D721Med (cell line): ENCODE data around the gene UBE2G1.
"Not testable (repeated sequence)": the region's sequence is repeated elsewhere in the genome, so short reads cannot be mapped to it uniquely, and the experiment has no call there.

Source experiments
- DNase-seq: peaks from one replicate; pipeline ENCODE4 v3.0.0; 2011; ENCODE audit warnings: low spot score; ENCODE audit not compliant: insufficient read length
- FAIRE-seq: peaks from 2 replicates; lab custom pipeline; 2011; peaks lifted over from hg19 to GRCh38; lab: Jason Lieb, UNC
- TF ChIP-seq, protein P1 (sequence below): IDR thresholded peaks from 2 replicates; pipeline ENCODE4 v1.5.1; 2012; ENCODE audit warnings: mild to moderate bottlenecking, control low read depth; ENCODE audit not compliant: insufficient read depth; ENCODE audit errors: missing control alignments

UBE2G1 gene

DNA sequence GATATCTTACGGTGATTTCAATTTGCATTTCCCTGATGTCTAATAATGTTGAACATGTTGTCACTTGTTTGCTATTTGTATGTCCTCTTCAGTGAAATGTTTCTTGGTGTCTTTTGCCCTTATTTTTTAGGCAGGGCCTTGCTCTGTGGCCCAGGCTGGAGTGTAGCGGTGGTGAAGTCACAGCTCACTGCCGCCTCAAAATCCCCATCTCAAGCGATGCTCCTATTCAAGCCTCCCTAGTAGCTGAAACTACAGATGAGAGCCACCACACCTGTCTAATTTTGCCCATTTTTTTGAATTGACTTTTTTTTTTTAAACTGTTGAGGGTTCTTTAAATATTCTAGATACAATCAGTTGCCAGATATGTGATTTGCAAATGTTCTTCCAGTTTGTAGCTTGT lies 8.3 kb downstream of the UBE2G1 start:
- no peak for DNase-seq
- TF ChIP-seq, protein P1, sequence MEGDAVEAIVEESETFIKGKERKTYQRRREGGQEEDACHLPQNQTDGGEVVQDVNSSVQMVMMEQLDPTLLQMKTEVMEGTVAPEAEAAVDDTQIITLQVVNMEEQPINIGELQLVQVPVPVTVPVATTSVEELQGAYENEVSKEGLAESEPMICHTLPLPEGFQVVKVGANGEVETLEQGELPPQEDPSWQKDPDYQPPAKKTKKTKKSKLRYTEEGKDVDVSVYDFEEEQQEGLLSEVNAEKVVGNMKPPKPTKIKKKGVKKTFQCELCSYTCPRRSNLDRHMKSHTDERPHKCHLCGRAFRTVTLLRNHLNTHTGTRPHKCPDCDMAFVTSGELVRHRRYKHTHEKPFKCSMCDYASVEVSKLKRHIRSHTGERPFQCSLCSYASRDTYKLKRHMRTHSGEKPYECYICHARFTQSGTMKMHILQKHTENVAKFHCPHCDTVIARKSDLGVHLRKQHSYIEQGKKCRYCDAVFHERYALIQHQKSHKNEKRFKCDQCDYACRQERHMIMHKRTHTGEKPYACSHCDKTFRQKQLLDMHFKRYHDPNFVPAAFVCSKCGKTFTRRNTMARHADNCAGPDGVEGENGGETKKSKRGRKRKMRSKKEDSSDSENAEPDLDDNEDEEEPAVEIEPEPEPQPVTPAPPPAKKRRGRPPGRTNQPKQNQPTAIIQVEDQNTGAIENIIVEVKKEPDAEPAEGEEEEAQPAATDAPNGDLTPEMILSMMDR: no peak
- FAIRE-seq: no peak

DNA sequence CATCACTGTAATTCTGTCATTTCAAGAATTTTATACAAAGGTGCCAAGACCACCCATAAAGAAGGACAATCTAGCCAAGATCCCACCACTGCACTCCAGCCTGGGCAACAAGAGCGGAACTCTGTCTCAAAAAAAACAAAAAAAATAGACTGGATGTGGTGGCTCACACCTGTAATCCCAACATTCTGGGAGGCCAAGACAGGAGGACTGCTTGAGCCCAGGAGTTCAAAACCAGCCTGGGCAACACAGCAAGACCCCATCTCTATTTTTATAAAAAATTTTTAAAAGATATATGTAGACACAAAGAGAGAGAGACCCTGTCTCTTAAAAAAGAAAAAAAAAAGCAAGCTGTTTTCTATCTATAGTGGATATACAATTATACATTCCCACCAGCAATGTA lies 8.8 kb downstream of the UBE2G1 start:
- DNase-seq: no peak
- TF ChIP-seq, protein P1: no peak
- FAIRE-seq: no peak

DNA sequence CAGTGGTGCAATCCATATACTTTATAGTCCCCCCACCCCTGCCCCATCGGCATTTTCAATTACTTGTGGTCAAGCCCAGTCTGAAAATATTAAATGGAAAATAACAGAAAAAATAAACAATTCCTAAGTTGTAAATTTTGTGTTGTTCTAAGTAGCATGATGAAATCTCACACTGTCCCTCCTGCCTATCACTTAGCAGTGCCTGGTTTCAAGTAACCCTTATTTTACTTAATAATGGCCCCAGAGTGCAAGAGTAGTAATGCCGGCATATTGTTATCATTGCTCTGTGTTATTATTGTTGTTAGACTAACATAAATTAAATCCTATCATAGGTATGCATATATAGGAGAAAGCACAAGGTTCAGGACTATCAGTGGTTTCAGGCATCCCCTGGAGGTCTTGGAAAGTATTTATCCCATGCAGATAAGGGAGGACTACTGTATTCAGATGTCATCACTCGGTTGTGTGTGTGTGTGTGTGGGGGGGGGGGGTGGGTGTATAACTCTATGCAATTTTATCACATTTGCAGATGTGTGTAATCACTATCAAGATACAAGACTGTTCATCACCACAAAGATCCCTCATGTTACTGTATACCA lies 9.3 kb downstream of the UBE2G1 start:
- TF ChIP-seq, protein P1: no peak
- FAIRE-seq: no peak
- DNase-seq: no peak

DNA sequence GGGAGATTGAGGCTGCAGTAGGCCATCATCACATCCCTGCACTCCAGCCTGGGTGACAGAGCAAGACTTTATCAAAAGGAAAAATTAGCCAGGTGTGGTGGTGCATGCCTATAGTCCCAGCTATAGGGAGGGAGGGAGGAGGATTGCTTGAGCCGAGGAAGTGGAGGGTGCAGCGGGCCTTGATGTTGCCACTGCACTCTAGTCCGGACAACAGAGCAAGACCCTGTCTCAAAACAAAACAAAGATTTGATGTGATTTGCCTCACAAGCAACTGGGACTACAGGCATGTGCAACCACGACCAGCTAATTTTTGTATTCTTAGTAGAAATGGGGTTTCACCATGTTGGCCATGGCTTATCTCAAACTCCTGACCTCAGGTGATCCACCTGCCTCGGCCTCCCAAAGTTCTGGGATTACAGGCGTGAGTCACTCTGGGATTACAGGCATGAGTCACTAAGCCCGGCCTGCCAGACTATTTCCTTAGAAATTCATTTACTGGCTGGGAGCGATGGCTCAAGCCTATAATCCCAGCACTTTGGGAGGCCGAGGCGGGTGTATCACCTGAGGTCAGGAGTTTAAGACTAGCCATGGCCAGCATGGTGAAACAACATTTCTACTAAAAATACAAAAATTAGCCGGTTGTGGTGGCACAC lies 11.5 kb downstream of the UBE2G1 start:
- TF ChIP-seq, protein P1: no peak
- DNase-seq (no peak), FAIRE-seq (no peak)

DNA sequence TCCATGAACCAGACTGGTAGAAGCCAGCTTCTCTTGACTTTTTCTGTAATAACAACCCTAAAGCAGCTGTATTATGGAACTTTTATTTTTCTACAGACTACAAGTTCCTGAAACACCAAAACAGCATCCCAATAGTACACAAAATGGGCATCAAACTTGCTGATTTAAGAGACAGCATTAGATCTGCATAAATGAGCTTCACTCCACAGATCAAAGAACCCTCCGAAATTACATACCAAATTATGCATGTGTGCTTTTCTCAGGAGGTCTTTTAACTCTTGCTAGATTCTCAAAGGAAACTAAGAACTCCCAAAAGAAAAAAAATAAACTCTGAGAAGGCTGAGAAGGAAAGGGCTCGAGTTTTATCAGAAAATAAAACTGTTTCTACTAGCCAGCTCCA lies 12.3 kb downstream of the UBE2G1 start:
- TF ChIP-seq, protein P1: no peak
- DNase-seq (no peak), FAIRE-seq (no peak)

DNA sequence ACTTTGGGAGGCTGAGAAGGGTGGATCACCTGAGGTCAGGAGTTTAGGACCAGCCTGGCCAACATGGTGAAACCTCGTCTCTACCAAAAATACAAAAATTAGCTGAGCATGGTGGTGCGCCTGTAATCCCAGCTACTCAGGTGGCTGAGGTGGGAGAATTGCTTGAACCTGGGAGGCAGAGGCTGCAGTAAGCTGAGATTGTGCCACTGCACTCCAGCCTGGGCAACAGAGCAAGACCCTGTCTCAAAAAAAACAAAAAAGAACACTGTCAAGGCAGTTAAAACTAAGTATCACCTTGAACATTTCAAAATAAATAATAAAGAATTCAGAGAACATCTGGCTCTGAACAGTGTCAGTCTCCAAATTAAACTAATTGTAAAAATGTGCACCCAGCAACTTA lies 16.3 kb downstream of the UBE2G1 start:
- DNase-seq, FAIRE-seq: not testable (repeated sequence)

DNA sequence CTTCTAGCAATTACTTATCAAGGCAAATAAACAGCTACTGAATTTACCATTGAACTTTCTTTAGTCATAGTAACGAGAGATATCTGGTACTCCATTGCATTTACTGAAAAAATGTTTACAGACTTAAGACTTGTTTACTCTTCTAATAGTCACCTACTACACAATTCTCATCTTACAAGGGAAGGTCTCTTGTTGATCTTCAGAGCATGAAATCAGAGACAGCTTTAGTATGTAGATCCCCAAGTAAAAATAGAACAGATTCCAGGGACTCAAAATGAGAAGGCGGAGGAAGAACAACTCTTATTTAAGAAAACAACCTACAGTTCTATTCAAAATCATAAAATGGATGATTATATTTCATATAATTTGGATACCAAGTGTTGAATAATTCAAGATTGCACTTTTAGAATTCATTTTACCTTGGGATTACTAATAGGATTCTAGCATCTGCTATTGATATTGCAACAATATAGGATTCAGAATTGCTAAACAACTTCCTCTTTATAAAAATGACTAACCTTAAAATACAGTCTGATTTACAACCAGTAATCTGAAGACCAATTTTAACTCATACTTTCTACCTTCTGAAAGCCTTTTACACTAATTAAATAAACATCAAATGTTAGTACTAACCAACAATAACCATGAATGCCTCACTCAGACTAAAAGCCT lies 20.8 kb downstream of the UBE2G1 start:
- DNase-seq: no peak
- TF ChIP-seq, protein P1: no peak
- no peak for FAIRE-seq
